ENCODE results near the gene MEX3A.

GRCh38 chr1:156110252-156110651 is 28.0 kb upstream of the MEX3A start:
- TF ChIP-seq CTCF (IDR thresholded peaks at IDR 0.05; ENCODE audit: low read depth, low read length, poor library complexity, severe bottlenecking) (no peak), EZH2phosphoT487 (IDR thresholded peaks at IDR 0.05; ENCODE audit: borderline replicate concordance, low read length) (no peak)
